Osteocyte (in vitro differentiated cells): ENCODE measurements around the gene PLCG1. TPM values are rescaled to one million over a fixed set of nuclear protein-coding genes. Genes with fewer than 3 reads are reported as not detected.

Experiments used
- DNase-seq: peaks from one replicate; pipeline ENCODE4 v3.0.0; 2021; ENCODE audit warnings: mixed read lengths; ENCODE audit not compliant: unreplicated experiment; ENCODE audit errors: extremely low spot score
- H3K27ac Mint-ChIP-seq: one replicate; pipeline ENCODE4 v1.8.0; 2021; ENCODE audit warnings: mild to moderate bottlenecking, mixed read lengths; ENCODE audit not compliant: unreplicated experiment
- H3K27me3 Mint-ChIP-seq: one replicate; pipeline ENCODE4 v1.8.0; 2021; ENCODE audit warnings: mixed read lengths; ENCODE audit not compliant: unreplicated experiment
- H3K36me3 Mint-ChIP-seq: one replicate; pipeline ENCODE4 v1.8.0; 2021; ENCODE audit warnings: mixed read lengths; ENCODE audit not compliant: unreplicated experiment
- H3K4me1 Mint-ChIP-seq: one replicate; pipeline ENCODE4 v1.8.0; 2021; ENCODE audit warnings: mixed read lengths; ENCODE audit not compliant: unreplicated experiment
- H3K4me3 Mint-ChIP-seq: one replicate; pipeline ENCODE4 v1.8.0; 2021; ENCODE audit warnings: mild to moderate bottlenecking, moderate library complexity, mixed read lengths; ENCODE audit not compliant: unreplicated experiment
- H3K9me3 Mint-ChIP-seq: one replicate; pipeline ENCODE4 v1.8.0; 2021; ENCODE audit warnings: mixed read lengths; ENCODE audit not compliant: unreplicated experiment
- total RNA-seq: library from RNA; stranded (reverse); gene quantifications from 2 replicates; pipeline ENCODE4 v1.2.1, GENCODE V29; 2021
- TF ChIP-seq, protein P1 (sequence below): fragments of 200-600 bp; sonication (generic); IDR thresholded peaks from 2 replicates; pipeline ENCODE4 v1.5.0; 2021; ENCODE audit warnings: antibody characterized with exemption, mild to moderate bottlenecking, moderate library complexity

Gene PLCG1
- total RNA-seq, 1 donor from 2014 or later, result 179 TPM

DNA sequence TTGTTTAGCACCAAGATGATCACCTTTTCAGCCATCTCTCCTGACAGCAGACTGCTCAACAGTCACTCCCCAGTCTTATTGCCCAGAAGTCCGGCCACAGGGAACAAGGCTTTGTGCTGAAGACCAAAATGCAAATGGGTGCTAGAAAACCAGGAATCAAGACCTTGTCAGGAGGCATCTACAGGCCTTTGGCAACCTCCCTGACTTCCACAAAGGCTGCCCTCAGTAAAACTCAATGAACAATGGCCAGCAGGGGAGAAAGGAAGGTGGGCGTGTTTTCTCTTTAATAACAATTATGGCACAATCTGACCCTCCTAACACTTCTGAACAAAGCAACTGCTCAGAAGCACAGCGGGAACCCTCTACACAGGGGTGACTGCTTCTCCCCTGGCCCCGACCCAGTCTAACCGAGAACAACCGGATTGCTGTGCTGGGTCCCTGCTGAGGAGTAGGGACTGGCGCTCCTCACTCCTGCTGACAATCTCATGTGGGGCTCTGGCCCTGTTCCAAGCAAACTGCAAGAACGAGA, 41.6 kb downstream of the PLCG1 start:
- peak; percentile 81 for DNase-seq
- no peak overlapping the region for H3K4me3 Mint-ChIP-seq
- H3K9me3 Mint-ChIP-seq, result no peaks in the 10 kb centered on the region
- H3K27me3 Mint-ChIP-seq, result no peaks in the 10 kb centered on the region
- H3K27ac Mint-ChIP-seq, result peak overlapping the region; percentile 87
- peaks cover 23% of the 10 kb centered on the region for H3K36me3 Mint-ChIP-seq
- TF ChIP-seq, protein P1, sequence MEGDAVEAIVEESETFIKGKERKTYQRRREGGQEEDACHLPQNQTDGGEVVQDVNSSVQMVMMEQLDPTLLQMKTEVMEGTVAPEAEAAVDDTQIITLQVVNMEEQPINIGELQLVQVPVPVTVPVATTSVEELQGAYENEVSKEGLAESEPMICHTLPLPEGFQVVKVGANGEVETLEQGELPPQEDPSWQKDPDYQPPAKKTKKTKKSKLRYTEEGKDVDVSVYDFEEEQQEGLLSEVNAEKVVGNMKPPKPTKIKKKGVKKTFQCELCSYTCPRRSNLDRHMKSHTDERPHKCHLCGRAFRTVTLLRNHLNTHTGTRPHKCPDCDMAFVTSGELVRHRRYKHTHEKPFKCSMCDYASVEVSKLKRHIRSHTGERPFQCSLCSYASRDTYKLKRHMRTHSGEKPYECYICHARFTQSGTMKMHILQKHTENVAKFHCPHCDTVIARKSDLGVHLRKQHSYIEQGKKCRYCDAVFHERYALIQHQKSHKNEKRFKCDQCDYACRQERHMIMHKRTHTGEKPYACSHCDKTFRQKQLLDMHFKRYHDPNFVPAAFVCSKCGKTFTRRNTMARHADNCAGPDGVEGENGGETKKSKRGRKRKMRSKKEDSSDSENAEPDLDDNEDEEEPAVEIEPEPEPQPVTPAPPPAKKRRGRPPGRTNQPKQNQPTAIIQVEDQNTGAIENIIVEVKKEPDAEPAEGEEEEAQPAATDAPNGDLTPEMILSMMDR, result no peak
- H3K4me1 Mint-ChIP-seq, result peaks cover 59% of the 10 kb centered on the region

DNA sequence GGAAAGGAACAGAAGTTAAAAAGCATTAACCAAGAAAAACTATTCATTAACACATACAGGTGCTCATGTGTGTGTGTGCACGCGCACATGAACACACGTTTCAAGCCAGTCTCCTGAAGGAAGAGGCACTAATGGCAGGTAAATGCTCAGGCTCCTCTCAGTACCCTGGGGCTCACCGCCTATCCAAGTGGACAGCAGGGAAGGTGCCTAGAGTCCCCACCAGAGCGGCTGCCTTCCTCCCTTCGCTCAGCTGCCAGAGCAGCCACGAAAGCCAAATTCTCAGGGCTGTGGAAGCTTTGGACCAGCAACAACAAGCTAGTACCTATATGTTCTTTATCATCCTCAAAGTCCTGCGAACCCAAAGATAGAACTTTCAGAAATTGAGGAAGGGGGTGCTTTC, 42.6 kb downstream of the PLCG1 start:
- peak; percentile 66 for DNase-seq
- Mint-ChIP-seq H3K9me3 (no peaks in the 10 kb centered on the region), H3K27ac (peak overlapping the region; percentile 10), H3K27me3 (no peaks in the 10 kb centered on the region), H3K4me3 (no peak overlapping the region), H3K4me1 (peaks cover 49% of the 10 kb centered on the region), H3K36me3 (peaks cover 22% of the 10 kb centered on the region)
- TF ChIP-seq, protein P1, result no peak

- Mint-ChIP-seq H3K9me3 (no peaks in the 10 kb centered on the region), H3K27me3 (no peaks in the 10 kb centered on the region), H3K36me3 (peaks cover 22% of the 10 kb centered on the region), H3K4me1 (peaks cover 41% of the 10 kb centered on the region), H3K4me3 (no peak overlapping the region), H3K27ac (no peak overlapping the region)
- TF ChIP-seq, protein P1, result no peak
- DNase-seq, result peak; percentile 59
Observed at GRCh38 chr20:41180599-41181333, 43.4 kb downstream of the PLCG1 start.

DNA sequence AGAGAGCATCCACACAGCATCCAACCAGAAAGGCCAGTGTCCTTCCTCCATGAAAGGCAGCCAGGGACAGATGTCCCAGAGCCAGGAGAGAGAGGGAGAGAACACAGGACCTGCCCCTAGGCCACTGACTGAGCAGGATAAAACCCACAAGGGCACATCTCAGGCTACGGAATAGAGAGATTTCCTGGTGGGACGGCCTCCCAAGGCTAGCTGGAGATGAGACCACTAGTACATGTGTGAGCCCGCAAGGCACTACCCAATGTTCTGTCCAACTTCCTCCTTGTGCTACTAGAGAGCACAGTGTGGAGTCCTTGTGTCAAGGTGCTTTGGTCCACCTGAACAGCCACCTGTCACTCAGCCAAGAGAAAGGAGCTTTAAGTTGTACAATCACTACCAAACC, 44.2 kb downstream of the PLCG1 start:
- no peak overlapping the region for H3K4me3 Mint-ChIP-seq
- H3K36me3 Mint-ChIP-seq, result peaks cover 15% of the 10 kb centered on the region
- H3K27ac Mint-ChIP-seq, result no peak overlapping the region
- peaks cover 33% of the 10 kb centered on the region for H3K4me1 Mint-ChIP-seq
- DNase-seq, result peak; percentile 49
- no peaks in the 10 kb centered on the region for H3K9me3 Mint-ChIP-seq
- no peaks in the 10 kb centered on the region for H3K27me3 Mint-ChIP-seq
- TF ChIP-seq, protein P1, result no peak

- no peak overlapping the region for H3K27ac Mint-ChIP-seq
Observed at GRCh38 chr20:41182296-41183212, 45.2 kb downstream of the PLCG1 start.

More at GRCh38 chr20:41182296-41183212, 45.2 kb downstream of the PLCG1 start:
- no peak overlapping the region for H3K4me3 Mint-ChIP-seq
- DNase-seq, result peak; percentile 64
- TF ChIP-seq, protein P1, result no peak
- peaks cover 23% of the 10 kb centered on the region for H3K4me1 Mint-ChIP-seq
- peaks cover 3% of the 10 kb centered on the region for H3K9me3 Mint-ChIP-seq
- peaks cover 13% of the 10 kb centered on the region for H3K36me3 Mint-ChIP-seq
- H3K27me3 Mint-ChIP-seq, result no peaks in the 10 kb centered on the region
